ENCODE results near the gene AGBL1. TPM values are rescaled to one million over a fixed set of nuclear protein-coding genes. Genes with fewer than 3 reads are reported as not detected.

Gene AGBL1
- polyA plus RNA-seq, 1 donor (not counting 4 experiments of a cell fraction or from before 2014, with no cell fraction given) = not detected

DNA sequence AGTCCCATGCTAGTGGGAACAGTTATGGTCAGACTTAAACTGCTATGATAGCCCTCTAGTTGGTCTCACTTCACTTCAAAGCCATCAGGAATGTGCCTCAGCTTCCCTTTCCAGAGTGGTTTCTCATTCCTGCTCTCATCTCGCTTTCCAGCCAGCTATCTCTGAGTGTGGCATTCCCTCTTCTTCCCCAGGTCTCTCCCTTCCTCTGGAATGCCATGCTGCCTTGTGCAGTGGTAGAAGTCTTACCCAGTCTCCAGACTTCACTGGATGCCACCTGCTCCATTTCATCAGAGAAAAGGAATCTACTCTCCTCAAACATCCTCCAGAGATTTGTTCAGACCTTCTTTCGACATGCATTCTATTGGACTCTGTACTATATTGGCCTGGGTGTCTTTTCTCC, 83.0 kb downstream of the AGBL1 start:
- FAIRE-seq = no peak
- dilution Hi-C loops (cut with MboI; ENCODE audit: extremely low pct_ligation_motif_present, low sequenced_read_pairs) = no loop called here

DNA sequence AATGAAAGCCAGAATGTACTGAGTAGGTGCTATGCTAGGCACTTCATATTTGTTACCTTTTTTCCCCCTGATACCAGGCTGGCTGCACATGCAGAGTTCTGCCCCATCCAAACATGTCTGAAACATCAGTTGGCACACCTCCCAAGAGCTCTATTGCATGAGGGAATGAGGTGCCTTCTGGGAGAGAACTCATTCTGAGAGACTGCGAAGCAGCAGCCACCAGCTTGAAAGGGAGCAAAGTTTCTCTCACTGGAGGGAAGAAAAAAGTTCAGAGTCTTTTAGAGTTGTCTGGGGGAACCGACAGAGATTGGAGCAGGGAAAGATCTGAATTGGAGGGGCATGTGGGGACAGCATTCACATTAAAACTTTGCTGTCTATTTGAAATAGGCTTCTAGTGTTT, 84.1 kb downstream of the AGBL1 start:
- Histone ChIP-seq H3K27ac (ENCODE audit: control insufficient read depth, insufficient read depth, low read length) (no peak overlapping the region), H3K9ac (ENCODE audit: control insufficient read depth, extremely low read depth, insufficient read depth, low read length) (no peak overlapping the region), H4K20me1 (ENCODE audit: control insufficient read depth, extremely low read depth, insufficient read depth, low read length) (no peaks in the 10 kb centered on the region), H3K4me1 (ENCODE audit: control insufficient read depth, extremely low read depth, insufficient read depth, low read length) (no peaks in the 10 kb centered on the region), H3K27me3 (ENCODE audit: control insufficient read depth, extremely low read depth, insufficient read depth, low read length) (no peaks in the 10 kb centered on the region), H2AFZ (ENCODE audit: control insufficient read depth, low read length) (no peak overlapping the region), H3K4me2 (ENCODE audit: control insufficient read depth, extremely low read depth, insufficient read depth, low read depth, low read length) (no peak overlapping the region), H3K79me2 (ENCODE audit: control insufficient read depth, insufficient read depth, low read length) (no peaks in the 10 kb centered on the region), H3K36me3 (ENCODE audit: control insufficient read depth in 2 of 2, extremely low read depth in 1 of 2, insufficient read depth in 2 of 2, low read length in 2 of 2) (no peaks in the 10 kb centered on the region), H3K4me3 (ENCODE audit: control insufficient read depth in 2 of 3, extremely low read depth in 1 of 3, insufficient read depth in 2 of 3, low read depth in 1 of 3, low read length in 3 of 3) (no peak overlapping the region), H3K9me1 (ENCODE audit: control insufficient read depth, extremely low read depth, insufficient read depth, low read length) (no peaks in the 10 kb centered on the region), H3K9me3 (ENCODE audit: control insufficient read depth, low read depth, low read length) (no peaks in the 10 kb centered on the region)
- TF ChIP-seq, protein P1, sequence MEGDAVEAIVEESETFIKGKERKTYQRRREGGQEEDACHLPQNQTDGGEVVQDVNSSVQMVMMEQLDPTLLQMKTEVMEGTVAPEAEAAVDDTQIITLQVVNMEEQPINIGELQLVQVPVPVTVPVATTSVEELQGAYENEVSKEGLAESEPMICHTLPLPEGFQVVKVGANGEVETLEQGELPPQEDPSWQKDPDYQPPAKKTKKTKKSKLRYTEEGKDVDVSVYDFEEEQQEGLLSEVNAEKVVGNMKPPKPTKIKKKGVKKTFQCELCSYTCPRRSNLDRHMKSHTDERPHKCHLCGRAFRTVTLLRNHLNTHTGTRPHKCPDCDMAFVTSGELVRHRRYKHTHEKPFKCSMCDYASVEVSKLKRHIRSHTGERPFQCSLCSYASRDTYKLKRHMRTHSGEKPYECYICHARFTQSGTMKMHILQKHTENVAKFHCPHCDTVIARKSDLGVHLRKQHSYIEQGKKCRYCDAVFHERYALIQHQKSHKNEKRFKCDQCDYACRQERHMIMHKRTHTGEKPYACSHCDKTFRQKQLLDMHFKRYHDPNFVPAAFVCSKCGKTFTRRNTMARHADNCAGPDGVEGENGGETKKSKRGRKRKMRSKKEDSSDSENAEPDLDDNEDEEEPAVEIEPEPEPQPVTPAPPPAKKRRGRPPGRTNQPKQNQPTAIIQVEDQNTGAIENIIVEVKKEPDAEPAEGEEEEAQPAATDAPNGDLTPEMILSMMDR (optimal IDR thresholded peaks at IDR 0.05 in 1 of 3, IDR thresholded peaks at IDR 0.05 in 1 of 3, conservative IDR thresholded peaks at IDR 0.05 in 1 of 3; ENCODE audit: extremely low read depth in 1 of 3, insufficient read depth in 2 of 3, low read length in 3 of 3) = no peak
- no peak for TF ChIP-seq EZH2 (IDR thresholded peaks at IDR 0.05; ENCODE audit: low read length)
- FAIRE-seq (no peak), DNase-seq (ENCODE audit: low read depth, low spot score) (no peak)
- dilution Hi-C loops (cut with MboI; ENCODE audit: extremely low pct_ligation_motif_present, low sequenced_read_pairs) = no loop called here

More for the DNA sequence above, 83.0 kb downstream of the AGBL1 start:
- H3K9me3 ChIP-seq (ENCODE audit: control insufficient read depth, low read depth, low read length) = no peaks in the 10 kb centered on the region
- no peak overlapping the region for H3K4me3 ChIP-seq (ENCODE audit: control insufficient read depth in 2 of 3, extremely low read depth in 1 of 3, insufficient read depth in 2 of 3, low read depth in 1 of 3, low read length in 3 of 3)
- no peaks in the 10 kb centered on the region for H3K4me1 ChIP-seq (ENCODE audit: control insufficient read depth, extremely low read depth, insufficient read depth, low read length)
- no peak overlapping the region for H3K4me2 ChIP-seq (ENCODE audit: control insufficient read depth, extremely low read depth, insufficient read depth, low read depth, low read length)
- H3K36me3 ChIP-seq (ENCODE audit: control insufficient read depth in 2 of 2, extremely low read depth in 1 of 2, insufficient read depth in 2 of 2, low read length in 2 of 2) = no peaks in the 10 kb centered on the region
- no peak for DNase-seq (ENCODE audit: low read depth, low spot score)
- no peaks in the 10 kb centered on the region for H3K27me3 ChIP-seq (ENCODE audit: control insufficient read depth, extremely low read depth, insufficient read depth, low read length)
- no peak overlapping the region for H3K9ac ChIP-seq (ENCODE audit: control insufficient read depth, extremely low read depth, insufficient read depth, low read length)
- H2AFZ ChIP-seq (ENCODE audit: control insufficient read depth, low read length) = no peak overlapping the region
- H3K79me2 ChIP-seq (ENCODE audit: control insufficient read depth, insufficient read depth, low read length) = no peaks in the 10 kb centered on the region
- H3K9me1 ChIP-seq (ENCODE audit: control insufficient read depth, extremely low read depth, insufficient read depth, low read length) = no peaks in the 10 kb centered on the region
- no peaks in the 10 kb centered on the region for H4K20me1 ChIP-seq (ENCODE audit: control insufficient read depth, extremely low read depth, insufficient read depth, low read length)
- H3K27ac ChIP-seq (ENCODE audit: control insufficient read depth, insufficient read depth, low read length) = no peak overlapping the region
- no peak for TF ChIP-seq EZH2 (IDR thresholded peaks at IDR 0.05; ENCODE audit: low read length)
- TF ChIP-seq, protein P1 (optimal IDR thresholded peaks at IDR 0.05 in 1 of 3, IDR thresholded peaks at IDR 0.05 in 1 of 3, conservative IDR thresholded peaks at IDR 0.05 in 1 of 3; ENCODE audit: extremely low read depth in 1 of 3, insufficient read depth in 2 of 3, low read length in 3 of 3) = no peak
